ENCODE data around the gene ARHGEF28.
A peak's percentile ranks its signal among the peaks of the same experiment; 100 is the strongest.

Gene ARHGEF28

GRCh38 chr5:73831066-73831465, 205.1 kb downstream of the ARHGEF28 start:
- no peak overlapping the region for H2BK120ac ChIP-seq (ENCODE audit: insufficient read depth, low read length, poor library complexity)
- H2BK12ac ChIP-seq (ENCODE audit: low read length) = no peak overlapping the region
- no peaks in the 10 kb centered on the region for H3K9me3 ChIP-seq (ENCODE audit: insufficient read depth, low read depth, low read length)
- no peak overlapping the region for H3K4me2 ChIP-seq (ENCODE audit: low read length)
- no peaks in the 10 kb centered on the region for H3K4me1 ChIP-seq (ENCODE audit: control insufficient read depth in 1 of 2, insufficient read depth in 2 of 2, low read length in 2 of 2)
- H3K36me3 ChIP-seq (ENCODE audit: control insufficient read depth in 1 of 2, insufficient read depth in 2 of 2, low read length in 2 of 2) = no peaks in the 10 kb centered on the region
- no peak overlapping the region for H4K8ac ChIP-seq (ENCODE audit: low read depth, low read length)
- no peak overlapping the region for H2BK5ac ChIP-seq (ENCODE audit: low read depth, low read length, poor library complexity)
- H3K23ac ChIP-seq (ENCODE audit: low read length) = no peak overlapping the region
- H2AFZ ChIP-seq (ENCODE audit: insufficient read depth, low read length, poor library complexity) = no peak overlapping the region
- H4K12ac ChIP-seq (ENCODE audit: low read depth, low read length) = no peak overlapping the region
- H3K79me2 ChIP-seq (ENCODE audit: control insufficient read depth, insufficient read depth, low read length, poor library complexity) = no peaks in the 10 kb centered on the region
- H3K18ac ChIP-seq (ENCODE audit: low read length) = no peak overlapping the region
- no peak overlapping the region for H3K14ac ChIP-seq (ENCODE audit: low read length)
- H3K27ac ChIP-seq (ENCODE audit: low read depth, low read length) = no peak overlapping the region
- H3K9ac ChIP-seq (ENCODE audit: low read length) = no peak overlapping the region
- H4K91ac ChIP-seq (ENCODE audit: low read depth, low read length) = no peak overlapping the region
- WGBS (ENCODE audit: extremely low coverage, insufficient coverage, insufficient read length) = no CpG with 5 or more reads among the region's 3 CpGs
- no peak overlapping the region for H3K4me3 ChIP-seq (ENCODE audit: low read depth, low read length)
- no peaks in the 10 kb centered on the region for H3K79me1 ChIP-seq (ENCODE audit: low read length)
- no peak for DNase-seq
- no peaks in the 10 kb centered on the region for H3K27me3 ChIP-seq (ENCODE audit: insufficient read depth, low read length)
- H3K4ac ChIP-seq (ENCODE audit: low read depth, low read length) = no peak overlapping the region
- H2AK5ac ChIP-seq (ENCODE audit: low read length) = no peak overlapping the region

- no peak overlapping the region for H2BK12ac ChIP-seq (ENCODE audit: low read length)
- H3K18ac ChIP-seq (ENCODE audit: low read length) = no peak overlapping the region
- H3K4me2 ChIP-seq (ENCODE audit: low read length) = no peak overlapping the region
- no peak overlapping the region for H2AK5ac ChIP-seq (ENCODE audit: low read length)
- no peaks in the 10 kb centered on the region for H3K27me3 ChIP-seq (ENCODE audit: insufficient read depth, low read length)
- no peaks in the 10 kb centered on the region for H3K9me3 ChIP-seq (ENCODE audit: insufficient read depth, low read depth, low read length)
- WGBS (ENCODE audit: extremely low coverage, insufficient coverage, insufficient read length) = no CpG with 5 or more reads among the region's 2 CpGs
- H3K14ac ChIP-seq (ENCODE audit: low read length) = no peak overlapping the region
- H4K91ac ChIP-seq (ENCODE audit: low read depth, low read length) = no peak overlapping the region
- DNase-seq = peak; percentile 21 to 71
- H3K79me1 ChIP-seq (ENCODE audit: low read length) = no peaks in the 10 kb centered on the region
- H3K79me2 ChIP-seq (ENCODE audit: control insufficient read depth, insufficient read depth, low read length, poor library complexity) = no peaks in the 10 kb centered on the region
- H2BK120ac ChIP-seq (ENCODE audit: insufficient read depth, low read length, poor library complexity) = no peak overlapping the region
- no peak overlapping the region for H4K8ac ChIP-seq (ENCODE audit: low read depth, low read length)
- no peaks in the 10 kb centered on the region for H3K36me3 ChIP-seq (ENCODE audit: control insufficient read depth in 1 of 2, insufficient read depth in 2 of 2, low read length in 2 of 2)
- no peak overlapping the region for H3K27ac ChIP-seq (ENCODE audit: low read depth, low read length)
- H3K9ac ChIP-seq (ENCODE audit: low read length) = no peak overlapping the region
- no peak overlapping the region for H3K4ac ChIP-seq (ENCODE audit: low read depth, low read length)
- no peaks in the 10 kb centered on the region for H3K4me1 ChIP-seq (ENCODE audit: control insufficient read depth in 1 of 2, insufficient read depth in 2 of 2, low read length in 2 of 2)
- no peak overlapping the region for H4K12ac ChIP-seq (ENCODE audit: low read depth, low read length)
- no peak overlapping the region for H3K4me3 ChIP-seq (ENCODE audit: low read depth, low read length)
- no peak overlapping the region for H3K23ac ChIP-seq (ENCODE audit: low read length)
- H2AFZ ChIP-seq (ENCODE audit: insufficient read depth, low read length, poor library complexity) = no peak overlapping the region
- H2BK5ac ChIP-seq (ENCODE audit: low read depth, low read length, poor library complexity) = no peak overlapping the region
Measured at GRCh38 chr5:73834693-73835092, 208.7 kb downstream of the ARHGEF28 start.

- H3K4ac ChIP-seq (ENCODE audit: low read depth, low read length) = no peak overlapping the region
- no peaks in the 10 kb centered on the region for H3K9me3 ChIP-seq (ENCODE audit: insufficient read depth, low read depth, low read length)
- no peak overlapping the region for H3K4me3 ChIP-seq (ENCODE audit: low read depth, low read length)
- H3K79me1 ChIP-seq (ENCODE audit: low read length) = no peaks in the 10 kb centered on the region
- no peak overlapping the region for H3K27ac ChIP-seq (ENCODE audit: low read depth, low read length)
- H4K12ac ChIP-seq (ENCODE audit: low read depth, low read length) = no peak overlapping the region
- no peak overlapping the region for H3K18ac ChIP-seq (ENCODE audit: low read length)
- no peak overlapping the region for H4K8ac ChIP-seq (ENCODE audit: low read depth, low read length)
- H2BK120ac ChIP-seq (ENCODE audit: insufficient read depth, low read length, poor library complexity) = no peak overlapping the region
- H3K14ac ChIP-seq (ENCODE audit: low read length) = no peak overlapping the region
- no peak overlapping the region for H3K9ac ChIP-seq (ENCODE audit: low read length)
- H2BK5ac ChIP-seq (ENCODE audit: low read depth, low read length, poor library complexity) = no peak overlapping the region
- no peak overlapping the region for H2BK12ac ChIP-seq (ENCODE audit: low read length)
- H3K79me2 ChIP-seq (ENCODE audit: control insufficient read depth, insufficient read depth, low read length, poor library complexity) = no peaks in the 10 kb centered on the region
- no peak overlapping the region for H2AFZ ChIP-seq (ENCODE audit: insufficient read depth, low read length, poor library complexity)
- no peak overlapping the region for H3K4me2 ChIP-seq (ENCODE audit: low read length)
- H3K27me3 ChIP-seq (ENCODE audit: insufficient read depth, low read length) = no peaks in the 10 kb centered on the region
- no CpG with 5 or more reads among the region's 2 CpGs for WGBS (ENCODE audit: extremely low coverage, insufficient coverage, insufficient read length)
- no peak overlapping the region for H4K91ac ChIP-seq (ENCODE audit: low read depth, low read length)
- no peak for DNase-seq
- H3K4me1 ChIP-seq (ENCODE audit: control insufficient read depth in 1 of 2, insufficient read depth in 2 of 2, low read length in 2 of 2) = no peaks in the 10 kb centered on the region
- H2AK5ac ChIP-seq (ENCODE audit: low read length) = no peak overlapping the region
- no peaks in the 10 kb centered on the region for H3K36me3 ChIP-seq (ENCODE audit: control insufficient read depth in 1 of 2, insufficient read depth in 2 of 2, low read length in 2 of 2)
- H3K23ac ChIP-seq (ENCODE audit: low read length) = no peak overlapping the region
Measured at GRCh38 chr5:73835726-73836125, 209.7 kb downstream of the ARHGEF28 start.

- Histone ChIP-seq H3K9me3 (ENCODE audit: insufficient read depth, low read depth, low read length) (no peaks in the 10 kb centered on the region), H2BK12ac (ENCODE audit: low read length) (no peak overlapping the region), H3K4ac (ENCODE audit: low read depth, low read length) (no peak overlapping the region), H4K8ac (ENCODE audit: low read depth, low read length) (no peak overlapping the region), H4K91ac (ENCODE audit: low read depth, low read length) (no peak overlapping the region), H3K27ac (ENCODE audit: low read depth, low read length) (no peak overlapping the region), H2AK5ac (ENCODE audit: low read length) (no peak overlapping the region), H3K4me3 (ENCODE audit: low read depth, low read length) (no peak overlapping the region), H3K14ac (ENCODE audit: low read length) (no peak overlapping the region), H3K4me2 (ENCODE audit: low read length) (no peak overlapping the region), H2BK120ac (ENCODE audit: insufficient read depth, low read length, poor library complexity) (no peak overlapping the region), H3K4me1 (ENCODE audit: control insufficient read depth in 1 of 2, insufficient read depth in 2 of 2, low read length in 2 of 2) (no peaks in the 10 kb centered on the region), H3K79me1 (ENCODE audit: low read length) (no peaks in the 10 kb centered on the region), H2BK5ac (ENCODE audit: low read depth, low read length, poor library complexity) (no peak overlapping the region), H3K9ac (ENCODE audit: low read length) (no peak overlapping the region), H3K36me3 (ENCODE audit: control insufficient read depth in 1 of 2, insufficient read depth in 2 of 2, low read length in 2 of 2) (no peaks in the 10 kb centered on the region), H3K23ac (ENCODE audit: low read length) (no peak overlapping the region), H3K79me2 (ENCODE audit: control insufficient read depth, insufficient read depth, low read length, poor library complexity) (no peaks in the 10 kb centered on the region), H2AFZ (ENCODE audit: insufficient read depth, low read length, poor library complexity) (no peak overlapping the region), H4K12ac (ENCODE audit: low read depth, low read length) (no peak overlapping the region), H3K18ac (ENCODE audit: low read length) (no peak overlapping the region), H3K27me3 (ENCODE audit: insufficient read depth, low read length) (no peaks in the 10 kb centered on the region)
- no peak for DNase-seq
Measured at GRCh38 chr5:73836607-73837006, 210.6 kb downstream of the ARHGEF28 start.

Measured in trophoblast cell (in vitro differentiated cells and primary cell).